ENCODE data around the gene BMAL1. TPM values are rescaled to one million over a fixed set of nuclear protein-coding genes. Genes with fewer than 3 reads are reported as not detected.

Gene BMAL1
- total RNA-seq, 4 donors from 2014 or later: 15.8 to 125 (median 24.4) TPM

DNA sequence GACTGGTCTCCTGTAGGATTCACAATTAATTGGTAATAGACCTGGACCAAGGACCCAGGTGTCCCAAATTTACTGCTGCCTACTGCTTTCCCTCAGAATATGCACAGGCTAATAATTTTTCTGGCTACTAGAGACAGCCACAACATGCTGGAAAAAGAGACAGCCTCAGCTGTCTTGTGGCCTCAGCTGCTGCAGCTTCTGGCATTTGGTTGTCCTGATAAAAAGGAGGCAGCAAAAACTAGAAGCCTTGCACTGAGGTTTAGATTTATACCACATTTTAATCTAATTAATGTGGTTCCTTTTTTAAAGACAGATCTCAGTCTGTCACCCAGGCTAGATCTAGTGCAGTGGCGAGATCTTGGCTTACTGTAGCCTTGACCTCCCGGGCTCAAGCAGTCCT, 95.6 kb downstream of the BMAL1 start:
- Histone ChIP-seq H3K4me3 (no peak overlapping the region), H3K36me3 (no peaks in the 10 kb centered on the region), H3K27ac (no peak overlapping the region), H3K9me3 (no peaks in the 10 kb centered on the region), H3K27me3 (no peaks in the 10 kb centered on the region), H3K4me1 (no peaks in the 10 kb centered on the region)
- TF ChIP-seq POLR2A (IDR thresholded peaks at IDR 0.05): no peak
- TF ChIP-seq, protein P1, sequence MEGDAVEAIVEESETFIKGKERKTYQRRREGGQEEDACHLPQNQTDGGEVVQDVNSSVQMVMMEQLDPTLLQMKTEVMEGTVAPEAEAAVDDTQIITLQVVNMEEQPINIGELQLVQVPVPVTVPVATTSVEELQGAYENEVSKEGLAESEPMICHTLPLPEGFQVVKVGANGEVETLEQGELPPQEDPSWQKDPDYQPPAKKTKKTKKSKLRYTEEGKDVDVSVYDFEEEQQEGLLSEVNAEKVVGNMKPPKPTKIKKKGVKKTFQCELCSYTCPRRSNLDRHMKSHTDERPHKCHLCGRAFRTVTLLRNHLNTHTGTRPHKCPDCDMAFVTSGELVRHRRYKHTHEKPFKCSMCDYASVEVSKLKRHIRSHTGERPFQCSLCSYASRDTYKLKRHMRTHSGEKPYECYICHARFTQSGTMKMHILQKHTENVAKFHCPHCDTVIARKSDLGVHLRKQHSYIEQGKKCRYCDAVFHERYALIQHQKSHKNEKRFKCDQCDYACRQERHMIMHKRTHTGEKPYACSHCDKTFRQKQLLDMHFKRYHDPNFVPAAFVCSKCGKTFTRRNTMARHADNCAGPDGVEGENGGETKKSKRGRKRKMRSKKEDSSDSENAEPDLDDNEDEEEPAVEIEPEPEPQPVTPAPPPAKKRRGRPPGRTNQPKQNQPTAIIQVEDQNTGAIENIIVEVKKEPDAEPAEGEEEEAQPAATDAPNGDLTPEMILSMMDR (IDR thresholded peaks at IDR 0.05): no peak
- no peak for DNase-seq
- intact Hi-C loops (cut with DNase I; ENCODE audit: low total_unique reads): no loop called here

DNA sequence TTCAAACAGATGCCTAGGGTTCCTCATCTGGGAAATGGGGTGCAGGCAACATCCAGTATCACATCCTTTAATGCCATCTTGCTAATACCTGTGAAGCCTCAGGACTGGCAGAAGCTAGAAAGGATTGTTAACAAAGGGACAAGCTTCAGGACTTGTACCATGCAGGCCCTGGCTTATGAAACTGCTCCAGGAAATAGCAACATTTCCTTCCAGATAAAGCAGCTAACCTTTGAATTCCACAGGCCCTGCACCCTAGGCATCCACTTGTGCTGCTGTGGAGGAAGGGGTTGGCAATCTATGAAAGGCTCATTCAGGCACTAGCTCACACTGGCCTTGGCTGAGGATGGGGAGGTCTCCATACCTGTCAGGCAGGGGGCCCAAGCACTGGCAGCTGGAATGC, 98.2 kb downstream of the BMAL1 start:
- no peaks in the 10 kb centered on the region for H3K36me3 ChIP-seq
- DNase-seq: no peak
- no peak overlapping the region for H3K27ac ChIP-seq
- no peaks in the 10 kb centered on the region for H3K4me1 ChIP-seq
- TF ChIP-seq, protein P1 (IDR thresholded peaks at IDR 0.05): no peak
- no peaks in the 10 kb centered on the region for H3K27me3 ChIP-seq
- intact Hi-C loops (cut with DNase I; ENCODE audit: low total_unique reads): no loop called here
- H3K4me3 ChIP-seq: no peak overlapping the region
- no peaks in the 10 kb centered on the region for H3K9me3 ChIP-seq

DNA sequence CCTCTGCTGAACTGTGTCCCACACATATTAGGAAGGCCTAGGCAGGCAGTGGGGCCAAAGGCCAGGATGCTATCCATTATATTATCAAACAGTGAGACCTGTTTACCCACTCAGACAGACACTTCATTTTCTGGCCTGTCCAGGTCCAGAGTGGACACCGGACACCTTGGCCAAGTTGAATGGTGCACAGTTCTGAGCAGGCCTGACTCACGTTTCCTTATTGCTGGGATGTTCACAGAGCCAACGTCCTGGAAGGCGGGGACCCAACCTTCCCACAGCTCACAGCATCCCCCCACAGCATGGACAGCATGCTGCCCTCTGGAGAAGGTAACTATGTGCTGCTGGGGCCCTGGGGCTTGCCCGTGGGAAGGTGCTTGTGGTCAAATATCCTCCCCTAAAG, 98.8 kb downstream of the BMAL1 start:
- H3K4me3 ChIP-seq: no peak overlapping the region
- intact Hi-C loops (cut with DNase I; ENCODE audit: low total_unique reads): no loop called here
- H3K27me3 ChIP-seq: no peaks in the 10 kb centered on the region
- no peaks in the 10 kb centered on the region for H3K4me1 ChIP-seq
- H3K36me3 ChIP-seq: no peaks in the 10 kb centered on the region
- TF ChIP-seq POLR2A (IDR thresholded peaks at IDR 0.05): no peak
- TF ChIP-seq, protein P1 (IDR thresholded peaks at IDR 0.05): no peak
- no peak for DNase-seq
- no peaks in the 10 kb centered on the region for H3K9me3 ChIP-seq
- H3K27ac ChIP-seq: no peak overlapping the region

DNA sequence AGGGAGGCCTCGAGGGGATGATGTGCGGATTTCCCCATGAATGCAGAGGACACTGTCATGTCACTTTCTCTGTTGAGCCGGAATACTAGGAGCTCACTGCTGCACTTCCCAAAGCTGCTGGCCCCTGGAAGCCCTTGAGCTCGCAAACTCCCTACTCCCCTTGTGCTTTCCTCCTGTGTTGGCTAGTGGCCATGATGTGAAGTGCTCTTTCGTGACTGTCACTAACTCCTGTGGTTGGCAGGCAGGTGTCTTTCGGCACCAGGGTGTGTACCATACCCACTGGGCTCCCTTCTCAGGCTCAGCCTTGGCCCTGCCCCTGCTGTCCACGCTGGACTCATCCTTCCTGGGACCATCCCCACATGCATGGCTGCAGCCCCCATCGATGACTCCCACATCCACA, 99.2 kb downstream of the BMAL1 start:
- Histone ChIP-seq H3K27me3 (no peaks in the 10 kb centered on the region), H3K27ac (no peak overlapping the region), H3K36me3 (no peaks in the 10 kb centered on the region), H3K9me3 (no peaks in the 10 kb centered on the region), H3K4me3 (no peak overlapping the region), H3K4me1 (no peaks in the 10 kb centered on the region)
- intact Hi-C loops (cut with DNase I; ENCODE audit: low total_unique reads): no loop called here
- DNase-seq: no peak
- TF ChIP-seq, protein P1 (IDR thresholded peaks at IDR 0.05): no peak
- TF ChIP-seq POLR2A (IDR thresholded peaks at IDR 0.05): no peak

DNA sequence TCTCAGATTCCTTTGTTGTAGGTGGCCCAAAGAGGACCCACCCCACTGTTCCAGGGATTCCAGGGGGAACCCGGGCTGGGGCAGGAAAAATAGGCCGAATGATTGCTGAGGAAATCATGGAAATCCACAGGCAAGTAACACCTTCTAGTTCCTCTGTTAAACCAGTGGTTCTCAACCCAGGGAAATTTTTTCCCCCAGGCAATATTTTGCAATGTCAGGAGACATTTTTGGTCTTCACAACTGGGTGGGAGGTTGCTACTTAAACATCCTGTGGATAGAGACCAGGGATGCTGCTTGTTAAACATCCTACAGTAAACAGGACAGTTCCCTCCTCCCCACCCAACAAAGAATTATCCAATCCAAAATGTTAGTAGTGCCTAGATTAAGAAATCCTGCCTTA, 100.7 kb downstream of the BMAL1 start:
- no peak for DNase-seq
- Histone ChIP-seq H3K27ac (no peak overlapping the region), H3K36me3 (no peaks in the 10 kb centered on the region), H3K4me1 (no peaks in the 10 kb centered on the region), H3K4me3 (no peak overlapping the region), H3K27me3 (no peaks in the 10 kb centered on the region), H3K9me3 (no peaks in the 10 kb centered on the region)
- no peak for TF ChIP-seq POLR2A (IDR thresholded peaks at IDR 0.05)
- TF ChIP-seq, protein P1 (IDR thresholded peaks at IDR 0.05): no peak
- intact Hi-C loops (cut with DNase I; ENCODE audit: low total_unique reads): no loop called here

All from uterus (tissue), 4 donors.